GM12891 (cell line): ENCODE measurements around the gene BCAS1.

Experiments used
- POLR2A ChIP-seq: IDR thresholded peaks from 2 replicates; pipeline ENCODE4 v1.6.1; 2011; ENCODE audit warnings: low read depth, low read length, control low read depth
- POLR2AphosphoS5 ChIP-seq: IDR thresholded peaks from 2 replicates; pipeline ENCODE4 v1.6.1; 2011; ENCODE audit warnings: low read depth, low read length, control low read depth
- TAF1 ChIP-seq: IDR thresholded peaks from 2 replicates; pipeline ENCODE4 v1.6.1; 2011; ENCODE audit warnings: low read depth, low read length, control low read depth

- no peak for TF ChIP-seq TAF1
- TF ChIP-seq POLR2A: no peak
- no peak for TF ChIP-seq POLR2AphosphoS5
Measured at GRCh38 chr20:53943522-53944291, 126.7 kb downstream of the BCAS1 start.
